Gastroesophageal sphincter (tissue), 4 donors: ENCODE data around the gene ZGRF1. TPM values are rescaled to one million over a fixed set of nuclear protein-coding genes. Genes with fewer than 3 reads are reported as not detected.

Source experiments
- ATAC-seq: fragments of 150-250 bp; one replicate; pipeline ENCODE4 v1.9.1; 2016; ENCODE audit warnings: mild to moderate bottlenecking, moderate library complexity
- H3K27ac ChIP-seq, 4 donors: fragments of 200-600 bp; sonication (generic) in 3 of 4; 1 replicate in 3 of 4; 2 replicates in 1 of 4; pipeline ENCODE4 v1.5.1; 2016 to 2019
- H3K27me3 ChIP-seq: fragments of 200-600 bp; sonication (generic); one replicate; pipeline ENCODE4 v1.5.1; 2019
- H3K36me3 ChIP-seq, 2 donors: fragments of 200-600 bp; sonication (generic); one replicate each; pipeline ENCODE4 v1.5.1; 2019; ENCODE audit warnings: control low read depth in 1 of 2
- H3K4me1 ChIP-seq, 3 donors: fragments of 200-600 bp; sonication (generic); 1 replicate in 2 of 3; 2 replicates in 1 of 3; pipeline ENCODE4 v1.5.1; 2016 to 2019; ENCODE audit warnings: control low read depth in 2 of 3
- H3K4me3 ChIP-seq, 2 donors: fragments of 200-600 bp; sonication (generic); one replicate each; pipeline ENCODE4 v1.5.1; 2019; ENCODE audit warnings: mild to moderate bottlenecking in 1 of 2, moderate library complexity in 1 of 2
- H3K9me3 ChIP-seq, 3 donors: fragments of 200-600 bp; sonication (generic); one replicate each; pipeline ENCODE4 v1.5.1; 2017 to 2019; ENCODE audit warnings: control low read depth in 2 of 3
- EP300 ChIP-seq: sonication (generic); formaldehyde crosslinking; IDR thresholded peaks from one replicate; pipeline ENCODE4 v1.6.1; 2017; ENCODE audit warnings: antibody characterized with exemption, mild to moderate bottlenecking
- POLR2A ChIP-seq, 2 donors: fragments of 450-650 bp; IDR thresholded peaks; one replicate each; pipeline ENCODE4 v1.6.1; 2017; ENCODE audit warnings: antibody characterized with exemption in 2 of 2, mild to moderate bottlenecking in 2 of 2, moderate library complexity in 1 of 2
- POLR2AphosphoS5 ChIP-seq: sonication (generic); formaldehyde crosslinking; IDR thresholded peaks from one replicate; pipeline ENCODE4 v1.6.1; 2017; ENCODE audit warnings: antibody characterized with exemption
- WGBS, 2 donors: methylation state at CpG; one replicate each; pipeline ENCODE4 v1.1.5; 2018; ENCODE audit warnings: low coverage in 1 of 2; 5-methylcytosine and 5-hydroxymethylcytosine counted together
- total RNA-seq, 4 donors: library from RNA; depleted of rRNA; stranded (reverse); fragments of >200 nt; gene quantifications; one replicate each; pipeline ENCODE4 v1.1.0, GENCODE V29; 2016
- TF ChIP-seq, protein P1 (sequence below), 4 experiments: fragments of 200-600 bp in 2 of 4; fragments of 450-650 bp in 2 of 4; sonication (generic) in 1 of 4; IDR thresholded peaks; one replicate each; pipeline ENCODE4 v1.5.1; 2017 to 2019; ENCODE audit warnings: antibody characterized with exemption in 4 of 4, mild to moderate bottlenecking in 2 of 4, moderate library complexity in 2 of 4

ZGRF1 gene
- total RNA-seq, 4 donors from 2014 or later, result 2.8 to 4.7 (median 3.9) TPM

DNA sequence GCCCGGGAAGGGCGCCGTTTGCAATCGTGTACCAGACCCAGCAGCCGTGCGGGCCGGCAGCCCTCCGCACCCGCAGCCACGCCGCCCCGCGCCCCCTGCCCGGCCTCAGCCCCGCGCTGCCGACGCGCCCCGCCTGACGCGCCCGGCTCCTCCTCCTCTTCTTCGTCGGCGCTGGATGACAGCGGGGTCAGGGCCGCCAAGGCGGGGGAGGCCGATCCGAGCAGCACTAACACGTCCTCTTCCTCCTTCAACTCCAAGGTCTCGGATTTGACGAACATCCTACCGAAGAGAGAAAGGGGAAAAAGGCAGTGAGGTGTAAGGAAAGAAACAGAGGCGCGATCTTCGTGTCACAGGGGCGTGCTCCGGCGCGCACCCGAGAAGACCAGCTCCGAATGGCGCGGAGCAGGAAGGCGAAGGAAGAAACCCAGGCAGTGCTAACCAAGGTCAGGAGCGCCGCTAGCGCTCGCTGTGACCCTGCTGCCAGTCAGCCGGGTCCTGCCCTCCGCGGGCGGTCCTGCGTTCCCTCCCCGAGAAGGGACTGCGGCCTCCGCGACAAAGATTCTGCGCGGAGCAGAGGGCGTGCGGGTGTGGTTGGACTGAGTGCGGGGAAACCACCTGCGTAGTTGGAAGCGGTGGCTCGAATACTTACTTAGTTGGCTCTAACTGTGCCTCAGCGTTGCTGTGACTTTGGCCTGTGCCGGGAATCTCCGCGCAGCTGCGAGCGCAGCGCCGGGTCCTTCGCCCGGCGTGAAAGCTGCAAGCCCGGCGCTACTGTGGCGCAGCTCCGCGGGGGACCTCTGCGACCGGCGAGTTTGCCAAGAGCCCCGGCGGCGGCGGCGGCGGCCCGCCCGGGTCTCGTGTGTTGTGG is 121.3 kb downstream of the ZGRF1 start:
- peaks cover 100% of the 10 kb centered on the region for H3K27me3 ChIP-seq
- TF ChIP-seq POLR2AphosphoS5 (no peak), POLR2A (IDR thresholded peaks at IDR 0.05) (no peak), EP300 (no peak)
- TF ChIP-seq, protein P1, sequence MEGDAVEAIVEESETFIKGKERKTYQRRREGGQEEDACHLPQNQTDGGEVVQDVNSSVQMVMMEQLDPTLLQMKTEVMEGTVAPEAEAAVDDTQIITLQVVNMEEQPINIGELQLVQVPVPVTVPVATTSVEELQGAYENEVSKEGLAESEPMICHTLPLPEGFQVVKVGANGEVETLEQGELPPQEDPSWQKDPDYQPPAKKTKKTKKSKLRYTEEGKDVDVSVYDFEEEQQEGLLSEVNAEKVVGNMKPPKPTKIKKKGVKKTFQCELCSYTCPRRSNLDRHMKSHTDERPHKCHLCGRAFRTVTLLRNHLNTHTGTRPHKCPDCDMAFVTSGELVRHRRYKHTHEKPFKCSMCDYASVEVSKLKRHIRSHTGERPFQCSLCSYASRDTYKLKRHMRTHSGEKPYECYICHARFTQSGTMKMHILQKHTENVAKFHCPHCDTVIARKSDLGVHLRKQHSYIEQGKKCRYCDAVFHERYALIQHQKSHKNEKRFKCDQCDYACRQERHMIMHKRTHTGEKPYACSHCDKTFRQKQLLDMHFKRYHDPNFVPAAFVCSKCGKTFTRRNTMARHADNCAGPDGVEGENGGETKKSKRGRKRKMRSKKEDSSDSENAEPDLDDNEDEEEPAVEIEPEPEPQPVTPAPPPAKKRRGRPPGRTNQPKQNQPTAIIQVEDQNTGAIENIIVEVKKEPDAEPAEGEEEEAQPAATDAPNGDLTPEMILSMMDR (IDR thresholded peaks at IDR 0.05), result no peak
- H3K4me1 ChIP-seq, result peaks cover 0 to 53% (median 25%) of the 10 kb centered on the region in 3 donors
- peak; percentile 32 for ATAC-seq
- H3K27ac ChIP-seq, result no peak overlapping the region
- no peaks in the 10 kb centered on the region for H3K36me3 ChIP-seq
- 0% methylated on average over 26 of the region's 96 CpGs; no CpG with 5 or more reads in 1 of the 2 donors for WGBS, 2 donors
- H3K9me3 ChIP-seq, result peaks cover 0 to 19% (median 0%) of the 10 kb centered on the region in 3 donors
- peak overlapping the region; percentile 20 to 61 for H3K4me3 ChIP-seq

DNA sequence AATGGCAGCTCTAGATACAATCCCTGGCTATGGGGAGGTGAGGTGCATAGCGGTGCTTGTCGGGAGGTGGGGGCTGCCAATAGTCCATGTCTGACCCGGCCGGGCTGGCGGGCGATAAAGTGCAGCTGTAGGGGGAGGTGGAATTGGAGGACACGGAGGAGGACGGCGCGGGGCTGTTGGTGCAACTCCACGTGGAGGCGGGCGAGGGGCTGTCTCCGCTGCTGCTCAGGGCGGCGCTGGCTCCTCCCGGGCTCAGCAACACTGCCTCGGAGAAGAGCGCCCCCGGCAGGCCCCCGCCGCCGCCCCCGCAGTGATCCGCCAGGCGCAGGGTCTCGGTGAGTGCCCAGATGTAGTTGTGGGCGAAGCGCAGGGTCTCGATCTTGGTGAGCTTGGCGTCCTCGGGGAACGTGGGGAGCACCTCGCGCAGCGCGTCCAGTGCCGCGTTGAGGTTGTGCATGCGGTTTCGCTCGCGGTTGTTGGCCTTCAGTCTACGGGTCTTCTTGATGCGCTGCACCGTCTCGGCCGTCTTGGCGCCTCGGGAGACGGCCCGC is 122.0 kb downstream of the ZGRF1 start:
- H3K27me3 ChIP-seq, result peaks cover 100% of the 10 kb centered on the region
- TF ChIP-seq POLR2AphosphoS5 (no peak), EP300 (no peak), POLR2A (IDR thresholded peaks at IDR 0.05) (no peak)
- TF ChIP-seq, protein P1 (IDR thresholded peaks at IDR 0.05), result no peak
- H3K36me3 ChIP-seq, result no peaks in the 10 kb centered on the region
- H3K9me3 ChIP-seq, result peaks cover 0 to 12% (median 0%) of the 10 kb centered on the region in 3 donors
- H3K4me3 ChIP-seq, result peak overlapping the region in 1 of 2 donors; percentile 61
- H3K4me1 ChIP-seq, result peaks cover 0 to 56% (median 29%) of the 10 kb centered on the region in 3 donors
- 0 to 3% methylated on average over 6 of the region's 52 CpGs for WGBS, 2 donors
- peak; percentile 8 for ATAC-seq
- H3K27ac ChIP-seq, result no peak overlapping the region

GRCh38 chr4:112513971-112514646 is 122.6 kb downstream of the ZGRF1 start:
- 4% methylated on average over 10 to 12 of the region's 15 CpGs for WGBS, 2 donors
- no peak overlapping the region for H3K4me3 ChIP-seq
- no peak overlapping the region for H3K27ac ChIP-seq
- peaks cover 100% of the 10 kb centered on the region for H3K27me3 ChIP-seq
- H3K9me3 ChIP-seq, result peaks cover 0 to 5% (median 0%) of the 10 kb centered on the region in 3 donors
- TF ChIP-seq, protein P1 (IDR thresholded peaks at IDR 0.05), result no peak
- TF ChIP-seq EP300 (no peak), POLR2AphosphoS5 (no peak), POLR2A (IDR thresholded peaks at IDR 0.05) (no peak)
- ATAC-seq, result no peak
- peaks cover 0 to 62% (median 29%) of the 10 kb centered on the region in 3 donors for H3K4me1 ChIP-seq
- H3K36me3 ChIP-seq, result no peaks in the 10 kb centered on the region

DNA sequence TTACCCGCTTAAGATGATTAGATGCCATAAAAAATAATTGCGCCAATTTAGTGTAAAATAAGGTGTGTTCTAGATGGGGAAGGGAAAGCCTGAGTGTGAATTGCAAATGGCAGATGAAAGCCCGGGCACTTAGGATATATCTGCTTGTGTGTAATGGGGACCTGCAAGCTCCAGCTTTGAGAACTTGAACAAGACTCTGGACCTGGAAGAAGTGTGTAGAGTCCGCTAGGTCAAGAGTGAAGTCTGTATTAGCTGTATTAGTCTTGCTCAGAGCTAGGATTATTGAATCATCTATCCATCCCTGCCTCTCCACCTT is 124.9 kb downstream of the ZGRF1 start:
- peaks cover 0 to 55% (median 27%) of the 10 kb centered on the region in 3 donors for H3K4me1 ChIP-seq
- WGBS, 2 donors, result 70 to 77% methylated on average over 4 of the region's 4 CpGs
- no peak overlapping the region for H3K27ac ChIP-seq
- no peak overlapping the region for H3K4me3 ChIP-seq
- no peak for ATAC-seq
- H3K9me3 ChIP-seq, result peaks cover 0 to 4% (median 0%) of the 10 kb centered on the region in 3 donors
- H3K27me3 ChIP-seq, result peaks cover 99% of the 10 kb centered on the region
- TF ChIP-seq POLR2A (IDR thresholded peaks at IDR 0.05) (no peak), EP300 (no peak), POLR2AphosphoS5 (no peak)
- TF ChIP-seq, protein P1 (IDR thresholded peaks at IDR 0.05), result no peak
- H3K36me3 ChIP-seq, result no peaks in the 10 kb centered on the region
